Activated CD4-positive, alpha-beta T cell treated with anti-CD3 and anti-CD28 coated beads for 48 hours (primary cell): ENCODE results near the gene BAIAP2L2.
"Not testable (repeated sequence)": the region's sequence is repeated elsewhere in the genome, so short reads cannot be mapped to it uniquely, and the experiment has no call there.

Experiments
- DNase-seq: peaks from one replicate; pipeline ENCODE4 v3.0.0-alpha.2; 2020

Gene BAIAP2L2

DNA sequence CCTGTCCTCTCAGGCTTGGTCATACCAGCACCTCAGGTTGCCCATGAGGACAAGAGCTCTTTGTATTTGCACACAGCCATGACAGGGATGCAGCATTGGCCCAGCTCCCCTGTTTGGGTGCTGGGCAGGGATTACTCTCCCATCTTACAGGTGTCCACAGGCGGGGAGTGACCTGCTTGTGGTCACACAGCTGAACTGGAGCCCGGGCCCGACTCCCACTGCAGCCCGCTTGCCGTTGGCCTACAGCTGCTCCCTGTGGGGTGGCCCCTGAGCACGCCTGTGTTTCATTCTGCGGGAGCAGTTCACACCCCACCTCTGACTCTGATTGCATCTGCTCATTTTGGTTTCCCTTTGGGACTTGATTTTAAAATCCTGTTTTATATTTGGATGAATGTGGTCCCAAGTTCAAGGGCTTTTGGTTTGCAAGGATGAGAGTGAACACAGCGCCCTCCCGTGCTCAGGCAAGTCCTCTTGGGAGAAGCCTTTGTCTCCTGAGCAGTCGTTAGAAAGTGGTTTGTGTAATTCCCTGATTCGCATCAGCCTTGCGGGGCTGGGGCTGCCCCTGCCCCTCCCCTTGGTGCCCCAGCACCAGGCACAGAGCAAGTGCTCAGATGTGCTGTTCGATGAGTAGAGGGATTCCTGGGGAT lies 44.0 kb downstream of the BAIAP2L2 start:
- DNase-seq = no peak

DNA sequence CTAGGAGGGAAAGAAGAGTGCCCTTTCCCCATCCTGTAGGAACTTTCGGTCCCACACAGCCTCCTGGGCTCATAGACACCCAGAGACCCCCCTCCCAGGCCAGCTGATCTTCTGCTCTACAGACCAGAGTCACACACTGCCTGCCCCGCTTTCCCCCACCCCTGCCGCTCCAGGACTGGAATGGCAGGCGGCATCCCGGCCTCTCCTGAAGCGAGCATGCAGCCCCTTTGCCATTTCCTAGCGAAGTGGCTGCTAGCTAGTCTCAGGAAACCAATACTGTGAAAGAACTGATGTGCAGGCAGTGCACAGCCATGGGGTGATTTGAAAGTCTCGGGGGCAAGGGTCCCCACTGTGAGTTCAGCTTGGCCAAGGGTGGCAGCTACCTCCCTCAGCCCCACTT lies 44.9 kb downstream of the BAIAP2L2 start:
- DNase-seq = no peak

DNA sequence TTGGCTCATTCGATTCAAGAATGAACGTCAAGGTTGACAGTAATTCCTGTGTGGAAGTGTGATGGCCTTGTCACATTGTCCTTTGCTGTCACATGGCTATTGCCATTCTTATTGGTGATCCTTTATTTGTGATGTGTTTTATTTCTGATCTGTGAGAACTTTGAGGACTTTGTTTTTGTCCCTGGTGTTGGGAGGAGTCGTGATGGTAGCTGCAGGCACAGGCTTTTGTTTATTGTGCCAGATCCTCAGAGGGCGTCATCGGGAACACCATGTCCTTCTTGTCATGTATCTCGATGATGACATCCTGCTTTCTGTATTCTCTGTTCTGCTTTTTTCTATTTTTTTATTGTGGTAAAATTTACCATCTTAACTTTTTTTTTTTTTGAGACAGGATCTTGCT lies 47.7 kb downstream of the BAIAP2L2 start:
- DNase-seq = no peak

DNA sequence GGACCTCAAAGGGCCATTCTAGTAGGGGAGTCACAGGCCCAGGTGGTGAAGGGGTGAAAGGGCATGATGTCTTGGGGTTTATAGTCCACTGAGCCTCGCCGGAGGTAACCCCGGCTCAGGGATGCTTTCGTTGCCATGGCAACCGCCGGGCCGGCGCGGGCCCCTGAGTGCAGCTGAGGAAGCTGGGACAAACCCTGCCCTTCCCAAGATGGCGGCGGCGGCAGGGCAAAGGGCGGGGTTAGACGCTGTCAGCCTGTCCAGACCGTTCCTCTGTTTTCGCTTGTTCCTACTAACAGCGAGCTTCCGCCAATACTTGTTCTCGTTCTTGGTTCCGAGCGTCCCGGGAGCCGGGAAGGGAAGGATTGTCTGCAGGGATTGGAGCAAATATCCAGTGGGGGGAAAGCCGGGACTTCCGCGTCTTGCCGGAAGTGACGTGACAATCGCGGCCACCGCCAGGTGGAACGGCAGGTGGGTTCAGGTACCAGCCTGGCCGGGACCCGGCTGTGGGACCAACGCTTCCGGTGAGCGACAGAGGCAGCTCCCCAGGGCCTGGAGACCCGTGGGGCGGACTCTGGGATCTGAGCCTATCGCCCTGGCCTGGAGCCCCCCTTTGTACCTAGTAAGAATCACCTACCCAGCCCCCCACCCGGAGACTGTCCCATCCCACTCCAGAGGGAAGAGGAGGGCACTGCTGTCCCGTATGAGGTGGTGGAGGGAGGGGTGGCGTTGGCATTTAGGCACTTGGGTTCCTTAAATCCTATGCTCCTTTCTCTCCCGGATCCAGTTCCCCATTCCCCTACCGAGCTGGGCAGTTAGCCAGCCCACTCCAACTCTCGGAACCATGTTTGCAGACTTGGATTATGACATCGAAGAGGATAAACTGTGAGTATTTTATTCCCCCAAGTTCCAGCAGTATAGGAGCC lies 53.3 kb downstream of the BAIAP2L2 start, which contains the start of gene PICK1:
Gene PICK1, plus strand, starts transcription at position 436 of the 923 bp plus-strand sequence. Its CDS starts 406 bp downstream, at position 842.
- DNase-seq = peak; percentile 92

DNA sequence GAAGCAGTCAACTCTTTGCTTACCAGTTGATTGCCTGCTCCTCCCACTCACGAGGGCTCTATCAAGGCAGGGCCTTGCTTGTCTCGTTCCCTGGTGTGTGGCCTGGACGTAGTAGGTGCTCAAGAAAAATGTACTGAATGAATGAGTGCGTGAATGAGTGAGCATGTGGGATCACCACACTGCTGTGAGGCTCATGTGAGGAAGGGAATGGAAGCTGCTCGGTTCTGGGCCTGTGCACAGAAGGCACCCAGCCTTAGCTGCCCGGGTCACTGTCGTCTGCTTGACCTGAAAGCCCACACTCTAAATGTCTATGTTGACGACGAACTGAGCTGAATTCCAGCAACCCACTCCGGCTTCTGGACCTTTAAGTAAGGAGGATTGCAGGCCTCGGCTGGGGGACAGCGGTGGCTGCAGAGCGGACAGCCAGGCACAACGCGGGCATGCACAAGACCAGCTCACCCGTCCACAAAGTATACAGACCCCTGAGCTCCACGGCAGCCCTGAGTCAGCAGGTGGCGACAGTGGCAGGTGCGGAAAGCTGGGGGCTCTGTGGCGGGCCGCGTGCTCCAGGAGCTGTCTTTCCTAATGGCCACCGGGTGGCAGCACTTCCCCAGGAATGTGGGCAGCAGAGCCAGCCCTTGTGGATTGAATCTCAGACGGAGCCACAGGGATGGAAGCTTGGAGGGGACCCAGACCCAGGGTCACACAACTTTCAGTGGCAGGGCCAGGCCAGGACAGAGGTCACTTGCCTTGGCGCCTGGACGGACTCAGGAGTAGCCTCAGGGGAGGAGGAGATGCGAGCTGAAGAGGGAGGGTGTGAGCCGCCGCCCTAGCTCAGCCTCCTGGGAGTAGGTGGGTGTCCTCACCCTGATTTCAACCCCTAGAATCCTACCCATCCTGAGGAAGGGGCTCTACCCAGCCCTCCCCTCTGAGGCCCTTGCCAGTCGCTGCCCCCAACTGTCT lies 58.3 kb downstream of the BAIAP2L2 start:
- peak; percentile 83 for DNase-seq

DNA sequence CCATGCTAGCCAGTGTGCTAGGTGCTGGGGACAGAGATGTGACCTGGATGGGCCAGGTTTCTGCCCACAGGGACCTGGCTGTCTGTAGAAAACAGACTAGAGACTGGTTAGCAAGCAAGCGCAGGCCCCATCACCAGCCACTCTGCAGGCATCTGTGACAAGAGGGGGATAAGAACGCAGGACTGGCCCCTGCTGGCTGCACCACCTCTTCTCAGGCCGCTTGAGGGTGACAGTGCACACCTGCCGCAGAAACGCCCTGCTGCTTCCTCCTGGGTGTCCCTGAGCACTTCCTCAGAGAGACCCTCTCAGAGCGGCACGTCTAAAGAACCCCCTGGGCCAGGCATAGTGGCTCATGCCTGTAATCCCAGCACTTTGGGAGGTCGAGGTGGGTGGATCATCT lies 59.2 kb downstream of the BAIAP2L2 start:
- no peak for DNase-seq

DNA sequence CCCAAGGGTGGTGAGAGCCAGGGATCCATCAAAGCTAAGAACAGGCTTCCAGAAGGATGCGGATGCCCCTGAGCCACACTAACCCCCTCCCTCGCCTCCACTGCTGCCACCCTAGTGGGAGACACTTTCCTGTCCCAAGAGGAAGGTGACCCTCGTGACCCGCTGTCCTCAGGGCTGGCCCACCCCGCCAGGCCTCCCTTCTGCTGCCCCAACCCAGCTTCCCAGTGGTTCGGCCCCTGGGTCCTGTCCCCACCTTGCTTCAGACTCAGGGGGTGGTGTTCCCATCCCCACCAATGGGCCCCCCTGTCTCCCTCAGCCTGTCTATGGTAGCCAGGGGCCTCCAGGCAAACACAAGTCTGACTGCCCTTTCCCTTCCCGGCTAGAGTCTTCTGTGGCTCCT lies 59.8 kb downstream of the BAIAP2L2 start:
- DNase-seq = no peak

DNA sequence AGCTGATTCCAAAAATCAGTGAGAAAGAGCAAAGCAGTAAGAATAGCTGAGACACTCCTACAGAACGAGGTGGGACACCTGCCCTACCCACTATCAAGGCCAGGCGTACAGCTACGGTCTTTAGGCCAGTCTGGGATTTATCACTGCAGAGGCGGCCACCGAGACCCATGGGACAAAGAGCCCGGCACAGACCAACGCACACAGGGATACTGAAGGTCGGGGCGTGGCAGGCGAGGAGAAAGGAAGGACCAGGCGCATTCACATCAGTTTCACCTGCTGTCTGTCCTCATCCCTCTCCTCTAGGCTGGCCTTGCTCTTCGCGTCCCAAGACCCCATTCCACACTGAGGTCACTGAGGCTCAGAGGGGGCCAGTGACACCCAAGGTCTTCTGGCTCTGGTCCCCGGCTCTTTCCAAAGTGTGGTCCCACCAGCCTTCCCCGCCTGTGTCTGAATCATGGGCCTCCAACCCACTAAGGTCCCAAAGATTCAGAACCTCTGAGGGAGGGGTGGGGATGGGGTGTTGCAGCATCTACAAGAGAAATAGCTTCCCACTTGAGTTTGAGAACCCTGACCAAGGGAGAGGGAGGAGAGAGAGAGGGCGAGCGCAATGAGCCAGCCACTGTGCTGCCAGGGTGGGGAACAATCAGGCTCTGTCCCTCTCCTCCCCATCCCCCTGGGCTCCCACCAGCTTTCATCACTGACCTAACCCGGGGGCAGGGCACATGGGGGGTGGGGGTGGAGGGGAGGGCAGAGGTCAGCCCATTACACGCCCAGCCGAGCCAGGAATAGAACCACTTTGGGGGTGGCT lies 60.5 kb downstream of the BAIAP2L2 start:
- DNase-seq = no peak

DNA sequence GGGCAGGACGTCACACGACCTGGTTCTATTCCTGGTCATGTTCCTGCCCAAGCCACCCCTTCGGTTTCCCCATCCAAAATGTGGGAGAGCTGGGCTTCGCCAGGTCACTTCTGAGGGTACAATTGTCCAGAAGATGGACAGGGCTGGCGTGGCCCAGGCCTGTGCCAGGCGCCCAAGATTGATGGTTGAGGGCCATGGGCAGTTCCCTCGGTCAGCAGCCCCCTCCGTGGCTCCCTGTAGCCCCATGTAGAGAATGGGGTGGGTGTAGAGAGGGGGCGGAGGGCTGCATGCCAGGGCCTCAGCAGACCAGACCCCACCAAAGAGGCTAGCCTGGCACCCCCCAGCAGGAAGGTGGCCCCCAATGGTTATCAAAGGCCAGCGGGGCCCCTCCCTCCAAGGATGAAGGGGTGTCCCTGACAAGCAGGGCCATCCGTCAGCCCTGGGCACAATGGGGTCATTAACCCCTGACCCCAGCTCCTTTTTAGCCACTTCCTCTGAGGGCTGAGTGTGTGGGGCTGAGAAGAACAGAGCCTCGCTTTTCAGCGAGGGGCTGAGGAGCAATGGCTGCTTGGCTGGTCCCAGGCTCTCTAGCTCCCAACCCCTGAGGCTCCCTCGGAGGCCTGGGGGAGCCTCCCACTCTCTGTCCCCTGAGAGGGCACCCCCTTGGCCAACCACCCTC lies 64.3 kb downstream of the BAIAP2L2 start:
- DNase-seq = no peak

DNA sequence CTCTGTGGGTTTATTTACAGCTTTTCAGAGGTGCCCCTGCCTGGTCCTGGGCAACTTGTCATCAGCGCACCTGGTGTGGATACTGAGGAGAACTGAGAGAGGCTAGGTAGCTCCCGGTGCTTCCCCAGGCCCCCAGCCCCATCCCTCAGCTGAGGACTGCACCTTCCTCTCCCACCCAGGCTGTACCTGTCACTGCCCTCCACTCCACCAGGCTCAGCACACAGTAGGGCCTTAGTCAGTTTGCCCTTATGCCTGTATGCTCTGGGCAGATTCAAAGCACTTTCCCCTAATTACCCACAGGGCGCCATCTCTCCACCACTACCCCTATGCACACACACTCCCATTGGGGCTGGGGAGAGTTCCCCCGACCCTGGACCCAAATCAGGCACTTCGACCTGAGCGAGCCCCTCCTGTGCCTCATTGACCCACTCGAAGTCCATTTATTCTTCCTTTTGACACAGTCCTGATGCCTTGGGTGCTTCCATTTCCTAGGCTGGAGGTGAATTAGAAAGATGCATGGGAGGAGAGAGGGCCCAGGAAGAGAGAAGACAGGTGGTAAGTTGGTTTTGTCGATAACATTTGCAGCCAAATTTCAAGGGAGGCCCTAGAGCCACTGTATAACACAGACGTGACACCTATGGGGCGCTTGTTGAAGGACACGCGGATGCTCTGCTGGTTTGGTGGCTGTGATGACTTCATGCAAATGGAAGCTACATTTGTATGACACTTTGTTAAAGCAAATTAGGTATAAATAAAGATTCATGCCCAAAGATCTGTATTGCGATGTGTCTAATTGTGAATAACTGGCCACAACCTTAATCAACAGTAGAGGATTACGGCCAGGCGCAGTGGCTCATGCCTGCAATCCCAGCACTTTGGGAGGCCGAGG lies 67.1 kb downstream of the BAIAP2L2 start:
- DNase-seq = no peak

DNA sequence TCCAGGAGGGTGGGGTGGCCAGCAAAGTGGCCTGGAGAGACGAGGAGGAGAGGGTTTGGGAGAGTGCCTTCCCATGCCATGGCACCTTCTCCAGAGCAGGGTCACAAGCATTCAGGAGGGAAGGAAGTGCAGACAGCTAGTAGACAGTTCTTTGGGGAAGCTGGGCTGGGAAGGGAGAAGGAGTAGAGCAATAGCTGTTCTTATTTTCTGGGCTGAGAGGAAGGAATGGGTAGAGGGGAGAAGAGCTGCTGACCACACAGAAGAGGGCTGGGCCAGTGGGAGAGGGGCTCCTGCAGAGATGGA lies 68.0 kb downstream of the BAIAP2L2 start:
- DNase-seq = no peak

DNA sequence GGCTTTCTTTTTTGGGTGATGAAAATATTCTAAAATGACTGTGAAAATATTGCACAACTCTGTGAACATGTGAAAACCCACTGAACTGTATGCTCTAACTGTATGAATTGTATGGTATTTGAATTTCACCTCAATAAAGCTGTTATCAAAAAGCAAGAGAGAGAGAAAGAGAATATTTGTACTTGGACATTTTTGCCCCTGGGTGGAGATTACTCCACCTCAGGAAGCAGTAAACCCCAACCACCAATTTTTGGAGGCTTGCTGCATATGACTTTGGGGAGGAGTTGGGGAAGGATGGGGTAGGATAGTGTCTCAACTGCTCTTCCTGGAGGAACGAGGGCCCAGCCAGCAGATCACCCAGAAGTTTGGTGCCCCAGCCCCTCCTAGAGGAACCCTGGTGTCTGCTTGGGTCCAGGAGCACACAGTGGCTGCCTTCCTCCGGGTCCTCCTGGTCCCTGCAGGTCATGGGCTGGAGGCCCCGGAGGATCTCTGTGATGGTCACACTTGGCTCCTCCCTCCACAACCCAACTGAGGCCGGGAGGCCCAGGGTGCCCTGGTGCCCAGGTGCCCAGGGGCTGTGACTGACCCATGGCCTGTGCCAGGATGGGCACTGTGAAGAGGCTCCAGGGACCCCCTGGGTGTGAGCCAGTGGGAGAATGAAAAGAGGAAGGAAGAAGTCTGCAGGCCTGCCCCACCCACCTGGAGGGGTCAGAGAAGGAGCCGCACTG lies 68.6 kb downstream of the BAIAP2L2 start:
- DNase-seq = no peak

DNA sequence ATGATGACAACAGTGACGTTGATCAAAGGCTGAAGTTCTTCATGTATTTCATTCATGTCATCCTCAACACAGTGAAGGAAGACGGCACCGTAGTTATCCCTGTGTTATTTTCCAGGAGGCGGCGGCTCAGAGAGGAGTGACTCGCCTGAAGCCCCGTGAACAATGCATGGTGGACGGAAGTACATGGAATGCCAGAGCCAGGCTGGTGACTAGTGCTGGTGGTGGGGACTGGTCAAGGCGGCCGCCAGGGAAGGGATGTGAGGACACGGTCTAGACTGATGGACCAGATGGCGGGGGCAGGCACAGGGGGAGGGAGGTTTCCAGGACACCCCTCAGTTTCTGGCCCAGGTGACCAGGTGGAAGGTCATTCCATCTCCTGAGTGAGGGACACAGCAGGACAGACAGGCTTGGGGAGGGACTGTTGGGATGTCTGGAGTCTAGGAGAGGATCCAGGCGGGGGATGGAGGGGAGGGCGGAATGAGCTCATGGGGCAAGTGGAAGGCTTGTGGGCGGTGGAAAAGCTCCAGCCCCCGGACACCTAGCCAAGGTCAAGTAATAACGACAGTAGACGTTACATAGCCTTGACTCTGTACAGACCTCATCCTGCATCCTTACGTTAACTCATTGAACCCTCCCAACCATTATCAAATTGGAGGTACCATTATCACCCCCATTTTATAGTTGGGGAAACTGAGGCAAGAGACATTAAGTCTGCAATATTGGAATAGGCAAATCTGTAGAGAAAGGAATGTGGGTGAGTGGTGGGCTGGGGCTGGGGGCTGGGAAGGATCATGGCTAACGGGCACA lies 69.3 kb downstream of the BAIAP2L2 start:
- DNase-seq = no peak

DNA sequence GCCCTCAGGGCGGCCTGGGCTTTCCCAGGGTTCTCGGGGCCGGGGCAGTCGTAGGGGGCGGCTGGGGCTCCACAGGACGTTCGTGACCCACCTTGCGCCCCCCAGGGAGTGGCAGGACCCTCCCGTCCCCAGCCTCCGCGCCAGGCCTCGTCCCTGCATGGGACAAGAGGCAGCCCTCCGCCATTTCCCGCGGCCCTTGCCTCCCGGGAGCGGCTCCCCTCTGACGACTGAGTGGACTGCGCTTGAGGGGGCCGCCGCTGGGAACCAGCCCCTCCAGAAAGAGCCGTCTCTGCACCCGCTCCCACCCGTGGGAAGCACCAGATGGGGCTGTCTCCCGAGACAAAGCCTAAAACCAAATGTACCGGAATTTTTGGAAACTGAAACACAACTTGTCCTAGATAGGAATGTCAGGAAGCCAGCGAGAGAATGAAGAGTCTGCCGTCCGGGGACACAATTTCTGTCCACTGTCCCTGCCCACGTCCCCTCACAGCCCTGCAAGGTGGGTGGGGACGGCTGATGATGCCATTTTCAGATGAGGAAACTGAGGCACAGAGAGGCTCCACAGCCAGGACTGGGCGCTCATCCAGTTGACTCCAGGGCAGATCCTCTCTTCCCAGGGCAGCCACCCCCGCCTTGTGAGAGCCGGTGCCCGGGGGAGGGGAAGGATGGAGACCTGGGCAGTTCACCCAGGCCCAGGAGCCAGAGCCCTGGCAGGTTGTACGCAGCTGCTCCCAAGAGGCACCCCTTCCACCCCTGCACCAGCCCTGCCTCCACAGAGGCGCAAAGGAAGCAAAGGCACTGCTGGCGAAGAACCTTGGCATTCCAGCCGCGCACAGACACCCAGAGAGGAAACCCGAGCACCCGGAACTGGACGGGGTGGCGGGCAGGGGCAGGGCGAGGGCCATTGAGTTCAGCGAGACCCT lies 71.3 kb downstream of the BAIAP2L2 start:
- DNase-seq = no peak

DNA sequence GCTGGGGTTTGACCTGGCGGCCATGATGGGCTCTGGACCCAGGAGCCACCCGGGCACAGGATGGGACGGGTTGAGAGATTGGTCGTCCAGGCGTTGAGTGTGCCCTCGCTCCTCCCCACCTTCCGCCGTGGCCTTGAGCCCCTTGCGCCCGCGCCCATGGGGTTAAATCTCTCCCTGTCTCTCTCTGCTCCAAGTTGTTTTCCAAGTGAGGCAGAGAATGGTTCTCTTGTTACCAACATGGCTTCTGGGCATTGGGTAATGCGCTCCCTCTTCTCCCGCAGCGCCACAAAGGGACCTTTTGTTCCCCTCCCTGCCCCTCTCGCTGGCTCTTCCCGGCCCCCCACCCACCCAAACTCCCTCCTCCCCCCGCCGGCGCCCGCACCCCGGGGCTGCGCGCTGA lies 72.1 kb downstream of the BAIAP2L2 start:
- DNase-seq = no peak

DNA sequence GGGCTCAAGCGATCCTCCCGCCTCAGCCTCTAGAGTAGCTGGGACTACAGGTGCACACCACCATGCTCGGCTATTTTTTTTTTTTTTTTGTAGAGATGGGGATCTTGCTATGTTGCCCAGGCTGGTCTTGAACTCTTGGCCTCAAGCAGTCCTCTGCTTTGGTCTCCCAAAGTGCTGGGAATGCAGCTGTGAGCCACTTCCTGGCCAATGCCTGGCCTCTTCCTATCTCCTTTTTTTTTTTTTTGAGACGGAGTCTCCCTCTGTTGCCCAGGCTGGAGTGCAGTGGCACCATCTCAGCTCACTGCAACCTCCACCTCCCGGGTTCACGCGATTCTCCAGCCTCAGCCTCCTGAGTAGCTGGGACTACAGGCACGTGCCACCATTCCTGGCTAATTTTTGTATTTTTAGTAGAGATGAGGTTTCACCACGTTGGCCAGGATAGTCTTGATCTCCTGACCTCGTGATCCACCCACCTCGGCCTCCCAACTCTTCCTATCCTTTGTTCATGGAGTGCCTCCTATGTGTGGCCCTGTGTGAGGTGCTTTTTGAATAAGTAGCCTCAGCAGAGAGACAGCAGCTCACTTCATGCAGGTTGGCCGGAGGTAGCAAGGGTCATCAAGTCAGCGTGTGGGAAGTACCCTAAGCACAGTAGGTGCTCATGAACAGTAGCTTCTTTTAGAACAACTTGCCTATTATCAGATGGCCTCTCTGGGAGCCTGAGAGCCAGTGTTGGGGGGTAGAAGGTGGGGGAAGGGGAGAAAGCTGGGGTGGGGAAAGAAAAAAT lies 72.9 kb downstream of the BAIAP2L2 start:
- not testable (repeated sequence) for DNase-seq
